ENCODE measurements around the gene AARS1. TPM values are rescaled to one million over a fixed set of nuclear protein-coding genes. Genes with fewer than 3 reads are reported as not detected.
"Not testable (repeated sequence)": the region's sequence is repeated elsewhere in the genome, so short reads cannot be mapped to it uniquely, and the experiment has no call there.

Gene AARS1
- total RNA-seq, 1 experiment from 2014 or later: 85.5 TPM

GRCh38 chr16:70276392-70276791 is 12.9 kb downstream of the AARS1 start:
- no peak for DNase-seq (ENCODE audit: low read depth)

- no peak for DNase-seq (ENCODE audit: low read depth)
Observed at GRCh38 chr16:70271696-70272095, 17.6 kb downstream of the AARS1 start.

- no peak for DNase-seq (ENCODE audit: low read depth)
Observed at GRCh38 chr16:70270176-70270575, 19.1 kb downstream of the AARS1 start.

GRCh38 chr16:70269471-70269870 is 19.8 kb downstream of the AARS1 start:
- no peak for DNase-seq (ENCODE audit: low read depth)

GRCh38 chr16:70267922-70268321 is 21.4 kb downstream of the AARS1 start:
- not testable (repeated sequence) for DNase-seq (ENCODE audit: low read depth)

- DNase-seq (ENCODE audit: low read depth): peak; percentile 40
Observed at GRCh38 chr16:70267516-70267915, 21.8 kb downstream of the AARS1 start.

- not testable (repeated sequence) for DNase-seq (ENCODE audit: low read depth)
Observed at GRCh38 chr16:70259903-70260302, 29.4 kb downstream of the AARS1 start.

- no peak for DNase-seq (ENCODE audit: low read depth)
Observed at GRCh38 chr16:70258946-70259345, 30.4 kb downstream of the AARS1 start.

GRCh38 chr16:70258065-70258464 is 31.2 kb downstream of the AARS1 start:
- DNase-seq (ENCODE audit: low read depth): no peak

- no peak for DNase-seq (ENCODE audit: low read depth)
Observed at GRCh38 chr16:70257391-70257790, 31.9 kb downstream of the AARS1 start.

- DNase-seq (ENCODE audit: low read depth): no peak
Observed at GRCh38 chr16:70255574-70255973, 33.7 kb downstream of the AARS1 start.

GRCh38 chr16:70254965-70255286 is 34.4 kb downstream of the AARS1 start:
- DNase-seq (ENCODE audit: low read depth): no peak

GRCh38 chr16:70254180-70254964 is 34.9 kb downstream of the AARS1 start:
- no peak for DNase-seq (ENCODE audit: low read depth)

GRCh38 chr16:70253291-70254106 is 35.8 kb downstream of the AARS1 start:
- no peak for DNase-seq (ENCODE audit: low read depth)

- no peak for DNase-seq (ENCODE audit: low read depth)
Observed at GRCh38 chr16:70252355-70252988, 36.8 kb downstream of the AARS1 start.

GRCh38 chr16:70251629-70252354 is 37.5 kb downstream of the AARS1 start, which contains the start of gene EXOSC6:
TSS of gene EXOSC6 (minus strand) at chr16:70251940. CDS start at chr16:70251900, 40 bp downstream.
- peak; percentile 92 for DNase-seq (ENCODE audit: low read depth)

GRCh38 chr16:70250748-70251628 is 38.3 kb downstream of the AARS1 start:
- DNase-seq (ENCODE audit: low read depth): peak; percentile 31

- DNase-seq (ENCODE audit: low read depth): not testable (repeated sequence)
Observed at GRCh38 chr16:70249697-70250096, 39.6 kb downstream of the AARS1 start.

- DNase-seq (ENCODE audit: low read depth): not testable (repeated sequence)
Observed at GRCh38 chr16:70238773-70239172, 50.5 kb downstream of the AARS1 start.

GRCh38 chr16:70231831-70232230 is 57.5 kb downstream of the AARS1 start:
- DNase-seq (ENCODE audit: low read depth): not testable (repeated sequence)
